ENCODE results near the gene PRXL2A. TPM values are rescaled to one million over a fixed set of nuclear protein-coding genes. Genes with fewer than 3 reads are reported as not detected.

Gene PRXL2A
- total RNA-seq, 1 donor from 2014 or later: 52.0 TPM

DNA sequence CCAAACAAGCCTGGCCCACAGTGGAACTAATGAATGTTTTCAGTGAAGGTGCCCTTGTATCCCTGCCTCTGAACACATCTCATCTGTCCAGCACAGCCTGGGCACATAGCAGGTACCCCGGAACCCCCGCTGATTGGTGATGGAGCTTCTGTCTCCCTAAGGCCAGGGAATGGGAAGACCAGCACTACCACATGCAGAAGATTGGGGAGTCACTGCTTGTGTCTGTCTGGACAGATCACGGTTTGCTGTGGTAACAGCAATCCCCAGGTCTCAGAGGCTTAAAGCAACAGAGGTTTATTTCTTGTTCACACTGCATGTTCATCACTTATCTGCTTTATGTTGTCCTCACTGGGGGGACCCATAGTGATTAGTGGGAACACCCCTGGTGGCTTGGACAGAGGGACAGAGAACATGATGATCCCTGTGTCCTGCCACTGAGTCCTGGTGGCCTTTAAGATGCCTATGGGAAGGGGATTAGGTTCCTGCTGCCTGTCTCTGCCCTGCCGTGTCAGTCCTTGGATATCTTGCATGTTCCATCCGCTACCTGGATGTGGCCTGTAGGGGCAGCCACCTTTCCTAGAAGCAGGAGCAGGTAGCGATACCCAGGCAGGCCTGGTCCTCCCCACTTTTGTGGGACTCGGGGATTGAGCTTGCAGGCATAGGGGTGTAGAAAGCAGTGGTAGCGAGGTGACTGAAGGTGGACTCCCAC, 49.4 kb downstream of the PRXL2A start:
- TF ChIP-seq, protein P1, sequence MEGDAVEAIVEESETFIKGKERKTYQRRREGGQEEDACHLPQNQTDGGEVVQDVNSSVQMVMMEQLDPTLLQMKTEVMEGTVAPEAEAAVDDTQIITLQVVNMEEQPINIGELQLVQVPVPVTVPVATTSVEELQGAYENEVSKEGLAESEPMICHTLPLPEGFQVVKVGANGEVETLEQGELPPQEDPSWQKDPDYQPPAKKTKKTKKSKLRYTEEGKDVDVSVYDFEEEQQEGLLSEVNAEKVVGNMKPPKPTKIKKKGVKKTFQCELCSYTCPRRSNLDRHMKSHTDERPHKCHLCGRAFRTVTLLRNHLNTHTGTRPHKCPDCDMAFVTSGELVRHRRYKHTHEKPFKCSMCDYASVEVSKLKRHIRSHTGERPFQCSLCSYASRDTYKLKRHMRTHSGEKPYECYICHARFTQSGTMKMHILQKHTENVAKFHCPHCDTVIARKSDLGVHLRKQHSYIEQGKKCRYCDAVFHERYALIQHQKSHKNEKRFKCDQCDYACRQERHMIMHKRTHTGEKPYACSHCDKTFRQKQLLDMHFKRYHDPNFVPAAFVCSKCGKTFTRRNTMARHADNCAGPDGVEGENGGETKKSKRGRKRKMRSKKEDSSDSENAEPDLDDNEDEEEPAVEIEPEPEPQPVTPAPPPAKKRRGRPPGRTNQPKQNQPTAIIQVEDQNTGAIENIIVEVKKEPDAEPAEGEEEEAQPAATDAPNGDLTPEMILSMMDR (conservative IDR thresholded peaks at IDR 0.05; ENCODE audit: low read depth, low read length): peak; percentile 28
- H3K4me3 ChIP-seq (ENCODE audit: low read depth, low read length): peak overlapping the region; percentile 20
- no peak for DNase-seq (ENCODE audit: low read depth)

DNA sequence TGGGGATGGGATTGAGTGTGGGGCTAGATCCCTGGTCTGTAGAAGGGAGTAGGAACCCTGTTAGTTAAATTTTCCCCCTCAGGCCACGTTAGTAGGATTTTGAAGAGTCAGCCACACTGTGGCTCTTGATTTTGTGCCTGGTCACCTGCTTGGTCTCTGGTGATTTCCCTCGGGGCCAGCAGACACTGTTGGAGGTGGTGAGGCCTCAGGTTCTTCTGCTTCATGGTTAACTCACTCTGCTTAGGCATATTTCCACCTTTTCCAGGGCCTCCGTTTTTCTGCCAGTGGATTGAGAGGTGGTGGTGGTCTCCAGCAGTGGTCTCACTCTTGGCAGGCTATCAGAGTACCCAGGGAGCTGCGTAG, 49.9 kb downstream of the PRXL2A start:
- H3K4me3 ChIP-seq (ENCODE audit: low read depth, low read length): peak overlapping the region; percentile 20
- TF ChIP-seq, protein P1 (conservative IDR thresholded peaks at IDR 0.05; ENCODE audit: low read depth, low read length): no peak
- DNase-seq (ENCODE audit: low read depth): no peak

- H3K4me3 ChIP-seq (ENCODE audit: low read depth, low read length): peak overlapping the region; percentile 20
- DNase-seq (ENCODE audit: low read depth): no peak
- TF ChIP-seq, protein P1 (conservative IDR thresholded peaks at IDR 0.05; ENCODE audit: low read depth, low read length): no peak
Observed at GRCh38 chr10:80458638-80459037, 50.3 kb downstream of the PRXL2A start.

DNA sequence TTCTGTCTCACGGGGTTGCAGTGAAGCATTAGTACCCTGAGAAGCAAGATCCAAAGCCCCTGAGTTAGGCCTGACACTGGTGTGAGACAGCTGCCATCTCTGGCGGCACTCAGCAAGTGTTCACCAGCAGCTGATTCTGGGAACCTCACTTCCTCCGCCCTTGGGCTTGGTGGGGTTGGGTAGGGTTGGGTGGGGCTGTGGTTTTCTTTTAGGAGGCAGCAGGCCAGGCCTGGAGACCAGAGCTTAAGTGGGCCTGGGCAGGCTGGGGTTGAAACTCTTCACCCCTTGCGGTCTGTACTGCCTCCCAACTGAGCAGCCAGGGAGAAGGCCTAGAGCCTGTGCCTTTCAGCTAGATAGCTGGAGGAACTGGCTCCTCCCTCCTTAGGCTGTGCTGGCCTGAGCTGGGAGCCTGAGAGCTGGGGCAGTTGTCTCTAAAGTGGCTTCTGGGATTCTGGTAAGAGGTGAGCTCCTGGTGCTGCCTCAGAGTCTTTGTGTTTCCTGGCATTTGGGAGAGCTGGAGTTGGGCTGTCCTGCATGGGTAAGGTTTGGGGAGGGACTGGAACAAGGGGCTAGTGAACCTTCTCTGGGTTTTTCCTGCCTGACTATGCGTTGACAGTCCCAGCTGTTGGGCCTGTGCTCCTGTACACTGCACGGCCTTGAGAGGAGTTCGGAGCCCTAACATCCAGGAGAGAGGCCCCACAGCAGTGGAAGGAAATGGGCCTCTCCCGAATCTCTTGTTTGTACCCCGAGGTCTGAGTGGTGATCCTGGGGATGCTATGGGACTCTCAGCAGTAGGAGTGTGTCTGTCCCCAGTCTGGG, 50.9 kb downstream of the PRXL2A start:
- peak overlapping the region; percentile 25 for H3K4me3 ChIP-seq (ENCODE audit: low read depth, low read length)
- DNase-seq (ENCODE audit: low read depth): no peak
- TF ChIP-seq, protein P1 (conservative IDR thresholded peaks at IDR 0.05; ENCODE audit: low read depth, low read length): no peak

DNA sequence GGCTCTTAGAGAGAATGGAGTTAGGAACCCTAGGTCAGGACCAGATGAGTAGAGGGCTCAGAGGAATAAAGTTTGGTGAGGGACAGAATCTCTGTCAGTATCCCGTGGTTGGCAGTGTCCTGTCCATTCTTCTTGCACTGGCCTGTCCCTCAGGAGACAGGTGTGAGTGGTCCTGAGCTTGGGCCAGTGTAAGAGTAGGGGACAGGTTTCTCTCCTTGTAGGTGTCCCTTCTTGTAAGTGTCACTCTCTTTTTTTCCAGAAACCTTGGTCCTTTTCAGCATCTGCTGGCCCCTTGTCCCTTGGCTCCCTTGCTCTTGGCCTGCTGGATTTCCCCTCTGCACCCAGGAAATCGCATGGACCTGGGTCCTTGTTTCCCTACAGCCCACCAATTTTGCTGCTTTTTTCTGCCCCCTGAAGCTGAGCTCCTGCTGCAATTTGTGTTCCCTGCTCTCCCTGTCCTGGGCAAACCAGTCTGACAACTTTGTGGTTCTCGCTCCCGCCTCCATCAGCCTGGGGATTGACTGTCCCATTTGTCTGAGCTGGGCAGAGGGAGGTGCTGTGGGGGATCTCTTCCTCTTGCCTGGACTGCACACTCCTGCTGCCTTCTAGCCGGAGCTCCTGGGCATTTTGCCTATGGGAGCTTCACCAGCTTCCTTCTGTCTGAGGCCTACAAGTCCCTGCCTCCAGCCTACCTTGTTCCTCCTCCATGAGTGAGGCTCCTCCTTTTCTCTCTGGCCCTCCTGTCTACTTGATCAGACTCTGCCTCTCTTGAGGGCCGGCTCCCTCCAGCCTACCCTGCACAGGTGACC, 52.3 kb downstream of the PRXL2A start:
- peak overlapping the region; percentile 1 for H3K4me3 ChIP-seq (ENCODE audit: low read depth, low read length)
- DNase-seq (ENCODE audit: low read depth): no peak

More for the DNA sequence above, 52.3 kb downstream of the PRXL2A start:
- TF ChIP-seq, protein P1 (conservative IDR thresholded peaks at IDR 0.05; ENCODE audit: low read depth, low read length): no peak

Measured in epithelial cell of proximal tubule (primary cell).